ENCODE results near the gene PLA2G3.
A peak's percentile ranks its signal among the peaks of the same experiment; 100 is the strongest.

PLA2G3 gene

GRCh38 chr22:31090217-31091085, 49.9 kb downstream of the PLA2G3 start:
- H3K4me3 ChIP-seq (ENCODE audit: low read depth, low read length) = no peak overlapping the region
- TF ChIP-seq, protein P1, sequence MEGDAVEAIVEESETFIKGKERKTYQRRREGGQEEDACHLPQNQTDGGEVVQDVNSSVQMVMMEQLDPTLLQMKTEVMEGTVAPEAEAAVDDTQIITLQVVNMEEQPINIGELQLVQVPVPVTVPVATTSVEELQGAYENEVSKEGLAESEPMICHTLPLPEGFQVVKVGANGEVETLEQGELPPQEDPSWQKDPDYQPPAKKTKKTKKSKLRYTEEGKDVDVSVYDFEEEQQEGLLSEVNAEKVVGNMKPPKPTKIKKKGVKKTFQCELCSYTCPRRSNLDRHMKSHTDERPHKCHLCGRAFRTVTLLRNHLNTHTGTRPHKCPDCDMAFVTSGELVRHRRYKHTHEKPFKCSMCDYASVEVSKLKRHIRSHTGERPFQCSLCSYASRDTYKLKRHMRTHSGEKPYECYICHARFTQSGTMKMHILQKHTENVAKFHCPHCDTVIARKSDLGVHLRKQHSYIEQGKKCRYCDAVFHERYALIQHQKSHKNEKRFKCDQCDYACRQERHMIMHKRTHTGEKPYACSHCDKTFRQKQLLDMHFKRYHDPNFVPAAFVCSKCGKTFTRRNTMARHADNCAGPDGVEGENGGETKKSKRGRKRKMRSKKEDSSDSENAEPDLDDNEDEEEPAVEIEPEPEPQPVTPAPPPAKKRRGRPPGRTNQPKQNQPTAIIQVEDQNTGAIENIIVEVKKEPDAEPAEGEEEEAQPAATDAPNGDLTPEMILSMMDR (IDR thresholded peaks at IDR 0.05; ENCODE audit: low read depth, low read length) = no peak

DNA sequence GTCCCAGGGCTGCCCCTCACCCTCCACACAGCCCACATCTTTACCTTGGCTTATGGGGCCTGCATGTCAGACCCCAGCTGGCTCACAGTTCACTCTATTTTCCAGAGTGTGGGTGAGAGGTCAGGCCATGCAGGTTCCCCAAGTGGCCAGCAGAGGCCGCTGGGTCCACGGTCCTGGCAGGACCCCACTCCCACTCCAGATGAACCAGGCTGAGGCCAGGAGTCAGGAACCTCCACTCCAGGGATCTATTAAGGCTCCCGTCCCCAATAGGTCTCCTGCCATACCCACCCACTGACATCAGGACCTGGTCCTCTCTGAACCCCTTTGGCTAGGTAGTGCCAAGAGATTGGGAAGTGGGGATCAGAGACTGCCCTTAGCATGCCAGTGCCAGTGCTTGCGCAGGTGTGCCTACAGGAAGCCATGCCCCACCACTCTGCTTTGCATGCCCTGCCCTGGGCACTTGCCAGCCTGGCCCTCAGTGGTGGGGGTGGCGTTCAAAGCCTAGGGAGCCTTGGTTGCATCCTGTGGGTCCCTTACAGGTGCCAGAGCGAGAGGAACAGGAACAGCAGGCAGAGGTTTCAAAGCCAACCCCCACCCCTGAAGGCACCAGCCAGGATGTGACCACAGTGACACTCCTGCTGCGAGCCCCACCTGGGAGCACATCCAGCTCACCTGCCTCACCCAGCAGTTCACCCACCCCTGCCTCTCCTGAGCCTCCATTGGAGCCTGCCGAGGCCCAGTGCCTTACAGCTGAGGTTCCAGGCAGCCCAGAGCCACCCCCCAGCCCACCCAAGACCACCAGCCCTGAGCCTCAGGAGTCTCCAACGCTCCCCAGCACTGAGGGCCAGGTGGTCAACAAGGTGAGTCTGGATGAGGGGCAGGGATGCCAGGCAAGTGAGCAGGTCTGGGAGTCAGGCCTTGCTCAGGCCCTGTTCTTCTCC, 50.9 kb downstream of the PLA2G3 start:
- no peak overlapping the region for H3K4me3 ChIP-seq (ENCODE audit: low read depth, low read length)
- TF ChIP-seq, protein P1 (IDR thresholded peaks at IDR 0.05; ENCODE audit: low read depth, low read length) = peak; percentile 78

GRCh38 chr22:31088233-31088986, 51.9 kb downstream of the PLA2G3 start:
- TF ChIP-seq, protein P1 (IDR thresholded peaks at IDR 0.05; ENCODE audit: low read depth, low read length) = no peak
- no peak overlapping the region for H3K4me3 ChIP-seq (ENCODE audit: low read depth, low read length)

- no peak overlapping the region for H3K4me3 ChIP-seq (ENCODE audit: low read depth, low read length)
- TF ChIP-seq, protein P1 (IDR thresholded peaks at IDR 0.05; ENCODE audit: low read depth, low read length) = no peak
Observed at GRCh38 chr22:31087744-31088215, 52.5 kb downstream of the PLA2G3 start.

GRCh38 chr22:31086703-31087330, 53.5 kb downstream of the PLA2G3 start:
- H3K4me3 ChIP-seq (ENCODE audit: low read depth, low read length) = no peak overlapping the region
- TF ChIP-seq, protein P1 (IDR thresholded peaks at IDR 0.05; ENCODE audit: low read depth, low read length) = no peak

DNA sequence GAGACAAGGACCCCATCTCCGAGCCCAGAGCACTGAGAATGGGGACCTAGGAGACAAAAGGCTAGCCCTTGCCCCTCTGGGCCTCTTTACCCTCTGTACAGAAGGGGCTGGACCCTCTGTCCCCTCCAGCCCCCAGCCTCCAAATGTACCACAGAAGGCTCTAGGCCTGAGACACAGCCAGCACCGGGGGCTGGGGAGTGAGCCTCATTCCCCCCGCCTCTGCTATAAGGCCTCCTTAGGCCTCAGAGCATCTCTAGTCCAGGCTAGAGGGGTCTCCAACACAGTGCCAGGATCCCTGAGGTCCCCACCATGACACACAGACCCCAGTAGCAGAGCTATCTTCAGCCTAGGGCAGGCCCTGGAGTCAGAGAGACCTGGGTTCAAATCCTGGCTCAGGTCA, 54.4 kb downstream of the PLA2G3 start:
- H3K4me3 ChIP-seq (ENCODE audit: low read depth, low read length) = no peak overlapping the region
- TF ChIP-seq, protein P1 (IDR thresholded peaks at IDR 0.05; ENCODE audit: low read depth, low read length) = no peak

All from WI38 (cell line).